ENCODE results near the gene RNF123.
A peak's percentile ranks its signal among the peaks of the same experiment; 100 is the strongest.

The RNF123 gene

GRCh38 chr3:49657208-49657915 lies 32.0 kb upstream of the RNF123 start:
- no peak for DNase-seq (ENCODE audit: insufficient read length, low spot score)
- no peak for FAIRE-seq

GRCh38 chr3:49658711-49659110 lies 30.6 kb upstream of the RNF123 start:
- FAIRE-seq (no peak), DNase-seq (ENCODE audit: insufficient read length, low spot score) (no peak)

GRCh38 chr3:49659756-49660155 lies 29.6 kb upstream of the RNF123 start:
- FAIRE-seq (no peak), DNase-seq (ENCODE audit: insufficient read length, low spot score) (no peak)

GRCh38 chr3:49661281-49661680 lies 28.1 kb upstream of the RNF123 start:
- DNase-seq (ENCODE audit: insufficient read length, low spot score) (no peak), FAIRE-seq (no peak)

GRCh38 chr3:49662021-49662420 lies 27.3 kb upstream of the RNF123 start:
- no peak for DNase-seq (ENCODE audit: insufficient read length, low spot score)
- FAIRE-seq, result no peak

GRCh38 chr3:49662720-49663413 lies 26.5 kb upstream of the RNF123 start:
- no peak for FAIRE-seq
- no peak for DNase-seq (ENCODE audit: insufficient read length, low spot score)

GRCh38 chr3:49663831-49664230 lies 25.5 kb upstream of the RNF123 start:
- FAIRE-seq (no peak), DNase-seq (ENCODE audit: insufficient read length, low spot score) (no peak)

- no peak for FAIRE-seq
- no peak for DNase-seq (ENCODE audit: insufficient read length, low spot score)
These were observed 25.1 kb upstream of the RNF123 start for GRCh38 chr3:49664300-49664699.

- DNase-seq (ENCODE audit: insufficient read length, low spot score) (no peak), FAIRE-seq (no peak)
These were observed 23.4 kb upstream of the RNF123 start for GRCh38 chr3:49665822-49666519.

GRCh38 chr3:49666592-49666991 lies 22.8 kb upstream of the RNF123 start:
- DNase-seq (ENCODE audit: insufficient read length, low spot score), result no peak
- FAIRE-seq, result no peak

- no peak for FAIRE-seq
- DNase-seq (ENCODE audit: insufficient read length, low spot score), result no peak
These were observed 21.5 kb upstream of the RNF123 start for GRCh38 chr3:49667701-49668413.

GRCh38 chr3:49668414-49668797 lies 21.0 kb upstream of the RNF123 start:
- DNase-seq (ENCODE audit: insufficient read length, low spot score) (no peak), FAIRE-seq (no peak)

GRCh38 chr3:49668861-49669260 lies 20.5 kb upstream of the RNF123 start:
- FAIRE-seq (no peak), DNase-seq (ENCODE audit: insufficient read length, low spot score) (no peak)

- FAIRE-seq, result no peak
- no peak for DNase-seq (ENCODE audit: insufficient read length, low spot score)
These were observed 20.0 kb upstream of the RNF123 start for GRCh38 chr3:49669352-49669751.

GRCh38 chr3:49670940-49671290 lies 18.4 kb upstream of the RNF123 start:
- FAIRE-seq (no peak), DNase-seq (ENCODE audit: insufficient read length, low spot score) (no peak)

GRCh38 chr3:49671291-49672288 lies 17.8 kb upstream of the RNF123 start:
- peak; percentile 74 for DNase-seq (ENCODE audit: insufficient read length, low spot score)
- peak; percentile 82 for FAIRE-seq

- DNase-seq (ENCODE audit: insufficient read length, low spot score), result no peak
- peak; percentile 62 for FAIRE-seq
These were observed 16.1 kb upstream of the RNF123 start for GRCh38 chr3:49673121-49673714.

GRCh38 chr3:49673715-49674496 lies 15.5 kb upstream of the RNF123 start, which contains the start of gene APEH:
Gene APEH, plus strand, starts transcription at chr3:49674351. Its CDS starts 51 bp downstream, at chr3:49674402.
- FAIRE-seq, result peak; percentile 98
- DNase-seq (ENCODE audit: insufficient read length, low spot score), result peak; percentile 96

GRCh38 chr3:49674497-49674983 lies 14.8 kb upstream of the RNF123 start:
- FAIRE-seq (peak; percentile 23), DNase-seq (ENCODE audit: insufficient read length, low spot score) (no peak)
